H9 (cell line): ENCODE data around the gene CTBS. TPM values are rescaled to one million over a fixed set of nuclear protein-coding genes. Genes with fewer than 3 reads are reported as not detected.

Experiments used
- DNase-seq: peaks from one replicate; pipeline ENCODE4 v3.0.0-alpha.2; 2017
- H2AFZ ChIP-seq: one replicate; pipeline ENCODE4 v1.6.1; 2013; ENCODE audit warnings: mild to moderate bottlenecking, low read length, control low read depth, moderate library complexity
- H2AK5ac ChIP-seq: 2 replicates; pipeline ENCODE4 v1.6.1; 2013; ENCODE audit warnings: low read length, control low read depth, mixed read lengths; ENCODE audit not compliant: insufficient read length
- H2BK120ac ChIP-seq: one replicate; pipeline ENCODE4 v1.6.1; 2013; ENCODE audit warnings: low read depth, mild to moderate bottlenecking, low read length, control low read depth, inconsistent platforms; ENCODE audit not compliant: poor library complexity, severe bottlenecking
- H2BK12ac ChIP-seq: 2 replicates; pipeline ENCODE4 v1.6.1; 2013; ENCODE audit warnings: low read length, control low read depth, mixed read lengths, low read depth; ENCODE audit not compliant: insufficient read length
- H2BK15ac ChIP-seq: 2 replicates; pipeline ENCODE4 v1.6.1; 2013; ENCODE audit warnings: low read depth, low read length, control low read depth
- H2BK20ac ChIP-seq: one replicate; pipeline ENCODE4 v1.6.1; 2013; ENCODE audit warnings: low read depth, mild to moderate bottlenecking, low read length, control low read depth, inconsistent platforms; ENCODE audit not compliant: poor library complexity, severe bottlenecking
- H2BK5ac ChIP-seq: 2 replicates; pipeline ENCODE4 v1.6.1; 2013; ENCODE audit warnings: low read length, control low read depth, mixed read lengths; ENCODE audit not compliant: insufficient read length
- H3K14ac ChIP-seq: 2 replicates; pipeline ENCODE4 v1.6.1; 2013; ENCODE audit warnings: low read length, control low read depth; ENCODE audit not compliant: insufficient read depth
- H3K18ac ChIP-seq: 2 replicates; pipeline ENCODE4 v1.6.1; 2013; ENCODE audit warnings: low read depth, mild to moderate bottlenecking, mixed read lengths, low read length, control low read depth; ENCODE audit not compliant: insufficient read length
- H3K23ac ChIP-seq: 2 replicates; pipeline ENCODE4 v1.6.1; 2013; ENCODE audit warnings: low read length, control low read depth, mixed read lengths, low read depth; ENCODE audit not compliant: insufficient read length
- H3K23me2 ChIP-seq: 2 replicates; pipeline ENCODE4 v1.6.1; 2013; ENCODE audit warnings: low read depth, mild to moderate bottlenecking, mixed read lengths, low read length, control low read depth; ENCODE audit not compliant: insufficient read length, poor library complexity, severe bottlenecking
- H3K27ac ChIP-seq: 2 replicates; pipeline ENCODE4 v1.5.1; 2013; ENCODE audit warnings: low read length, control low read depth, mixed read lengths, low read depth; ENCODE audit not compliant: insufficient read length
- H3K27me3 ChIP-seq: 2 replicates; pipeline ENCODE4 v1.6.1; 2013; ENCODE audit warnings: low read length, control low read depth, inconsistent platforms; ENCODE audit not compliant: insufficient read depth
- H3K4ac ChIP-seq: 2 replicates; pipeline ENCODE4 v1.6.1; 2013; ENCODE audit warnings: low read depth, mild to moderate bottlenecking, control low read depth, inconsistent platforms, low read length, moderate library complexity
- H3K4me1 ChIP-seq: 2 replicates; pipeline ENCODE4 v1.6.1; 2013; ENCODE audit warnings: low read length, control low read depth, inconsistent platforms; ENCODE audit not compliant: insufficient read depth
- H3K4me2 ChIP-seq: 2 replicates; pipeline ENCODE4 v1.6.1; 2013; ENCODE audit warnings: low read length, control low read depth, mixed read lengths; ENCODE audit not compliant: insufficient read length, insufficient read depth
- H3K56ac ChIP-seq: 2 replicates; pipeline ENCODE4 v1.6.1; 2013; ENCODE audit warnings: low read depth, mild to moderate bottlenecking, mixed read lengths, low read length, control low read depth; ENCODE audit not compliant: insufficient read length
- H3K79me1 ChIP-seq: 2 replicates; pipeline ENCODE4 v1.6.1; 2013; ENCODE audit warnings: low read depth, mild to moderate bottlenecking, moderate library complexity, low read length, control low read depth, inconsistent platforms; ENCODE audit not compliant: insufficient read depth, poor library complexity, severe bottlenecking
- H3K79me2 ChIP-seq: 2 replicates; pipeline ENCODE4 v1.6.1; 2013; ENCODE audit warnings: low read length, control low read depth, inconsistent platforms; ENCODE audit not compliant: insufficient read depth
- H3K9ac ChIP-seq: 2 replicates; pipeline ENCODE4 v1.6.1; 2013; ENCODE audit warnings: low read length, control low read depth, mixed read lengths; ENCODE audit not compliant: insufficient read length; ENCODE audit errors: extremely low read depth
- H3K9me3 ChIP-seq: one replicate; pipeline ENCODE4 v1.6.1; 2013; ENCODE audit warnings: low read depth, low read length, inconsistent platforms; ENCODE audit not compliant: control insufficient read depth
- H3T11ph ChIP-seq: one replicate; pipeline ENCODE4 v1.6.1; 2013; ENCODE audit warnings: mild to moderate bottlenecking, low read length, control low read depth, inconsistent platforms
- H4K20me1 ChIP-seq: one replicate; pipeline ENCODE4 v1.6.1; 2013; ENCODE audit not compliant: control insufficient read depth, insufficient read length, insufficient read depth
- H4K5ac ChIP-seq: 2 replicates; pipeline ENCODE4 v1.6.1; 2013; ENCODE audit warnings: low read depth, mild to moderate bottlenecking, mixed read lengths, low read length, control low read depth; ENCODE audit not compliant: insufficient read length
- H4K8ac ChIP-seq: replicated peaks from 2 replicates; pipeline ENCODE4 v1.6.1; 2013; ENCODE audit warnings: low read length, control low read depth, mixed read lengths, low read depth; ENCODE audit not compliant: insufficient read length
- H4K91ac ChIP-seq: 2 replicates; pipeline ENCODE4 v1.6.1; 2013; ENCODE audit warnings: low read depth, mild to moderate bottlenecking, moderate library complexity, mixed read lengths, low read length, control low read depth; ENCODE audit not compliant: insufficient read length
- H3K27ac Mint-ChIP-seq, 3 experiments: 2 replicates in 2 of 3; 3 replicates in 1 of 3; pipeline ENCODE4 v1.8.0; 2020 to 2021; ENCODE audit warnings: mixed read lengths in 3 of 3, mild to moderate bottlenecking in 1 of 3, moderate library complexity in 1 of 3
- H3K27me3 Mint-ChIP-seq: 2 replicates; pipeline ENCODE4 v1.8.0; 2021; ENCODE audit warnings: low read depth, mild to moderate bottlenecking, moderate library complexity, mixed read lengths
- H3K36me3 Mint-ChIP-seq, 3 experiments: 2 replicates in 2 of 3; 3 replicates in 1 of 3; pipeline ENCODE4 v1.8.0; 2020 to 2021; ENCODE audit warnings: low read depth in 3 of 3, mixed read lengths in 3 of 3; ENCODE audit not compliant: insufficient read depth in 1 of 3
- H3K4me1 Mint-ChIP-seq, 2 experiments: 2 replicates each; pipeline ENCODE4 v1.8.0; 2020; ENCODE audit warnings: mixed read lengths in 2 of 2
- H3K4me3 Mint-ChIP-seq, 2 experiments: 2 replicates in 1 of 2; 3 replicates in 1 of 2; pipeline ENCODE4 v1.8.0; 2020 to 2021; ENCODE audit warnings: mild to moderate bottlenecking in 2 of 2, mixed read lengths in 2 of 2, moderate library complexity in 1 of 2
- H3K9me3 Mint-ChIP-seq, 2 experiments: 2 replicates in 1 of 2; 3 replicates in 1 of 2; pipeline ENCODE4 v1.8.0; 2020; ENCODE audit warnings: mild to moderate bottlenecking in 2 of 2, mixed read lengths in 2 of 2, moderate library complexity in 1 of 2
- CTCF ChIP-seq: fragments of 200-600 bp; sonication (generic); conservative IDR thresholded peaks from 3 replicates; pipeline ENCODE4 v1.8.0; 2021; ENCODE audit warnings: antibody characterized with exemption, mild to moderate bottlenecking
- WGBS: extraction: QIAGEN DNeasy Blood & Tissue Kit; methylation state at CpG from one replicate; pipeline ENCODE4 v1.1.7; 2013; ENCODE audit warnings: missing lambda C conversion rate, low lambda C conversion rate, mixed read lengths; ENCODE audit not compliant: insufficient read length; ENCODE audit errors: extremely low coverage; 5-methylcytosine and 5-hydroxymethylcytosine counted together
- total RNA-seq: library from RNA; stranded (reverse); gene quantifications from 2 replicates; pipeline ENCODE4 v1.2.1, GENCODE V29; 2021

The CTBS gene
- total RNA-seq, 1 experiment from 2014 or later = 2.8 TPM

GRCh38 chr1:84583648-84584047 is 9.4 kb upstream of the CTBS start:
- H3K56ac ChIP-seq = no peak overlapping the region
- no peaks in the 10 kb centered on the region for H3K23me2 ChIP-seq
- Mint-ChIP-seq H3K27ac (peak overlapping the region; percentile 17 to 38 (median 31); a peak in 6 of 7 replicates), H3K9me3 (peaks cover 9 to 23% of the 10 kb centered on the region in 2 experiments; a peak in 4 of 5 replicates), H3K4me3 (no peak overlapping the region), H3K36me3 (peaks cover 3 to 22% (median 7%) of the 10 kb centered on the region in 3 experiments; a peak in 5 of 7 replicates), H3K4me1 (peaks cover 26 to 35% of the 10 kb centered on the region in 2 experiments), H3K27me3 (no peaks in the 10 kb centered on the region)
- no peaks in the 10 kb centered on the region for H4K20me1 ChIP-seq
- no peak overlapping the region for H3K4me2 ChIP-seq
- H2BK20ac ChIP-seq = no peak overlapping the region
- H4K5ac ChIP-seq = no peak overlapping the region
- H2AK5ac ChIP-seq = no peak overlapping the region
- H3K79me2 ChIP-seq = no peaks in the 10 kb centered on the region
- no peak overlapping the region for H2AFZ ChIP-seq
- H3K27me3 ChIP-seq = no peaks in the 10 kb centered on the region
- no peak overlapping the region for H3K18ac ChIP-seq
- no peaks in the 10 kb centered on the region for H3K79me1 ChIP-seq
- no peak overlapping the region for H3K4ac ChIP-seq
- H3K9ac ChIP-seq = no peak overlapping the region
- H3K23ac ChIP-seq = no peak overlapping the region
- H3K4me1 ChIP-seq = no peaks in the 10 kb centered on the region; the same call in 1 of the 2 replicates
- peaks cover 4% of the 10 kb centered on the region for H3K9me3 ChIP-seq
- H3K14ac ChIP-seq = no peak overlapping the region
- peak; percentile 34 for DNase-seq
- WGBS = no CpG with 5 or more reads among the region's 10 CpGs
- no peak overlapping the region for H2BK15ac ChIP-seq
- no peak overlapping the region for H3K27ac ChIP-seq
- H2BK12ac ChIP-seq = no peak overlapping the region
- H4K91ac ChIP-seq = no peak overlapping the region
- TF ChIP-seq CTCF = no peak
- H4K8ac ChIP-seq = no peak overlapping the region
- no peak overlapping the region for H2BK5ac ChIP-seq
- no peak overlapping the region for H2BK120ac ChIP-seq
- no peak overlapping the region for H3T11ph ChIP-seq
